CD4-positive, alpha-beta T cell treated with Interleukin-15 for 1 hour (primary cell): ENCODE results near the gene DEXI.

ENCODE experiments used
- DNase-seq: peaks from one replicate; pipeline ENCODE4 v3.0.0-alpha.2; 2020

DEXI gene

DNA sequence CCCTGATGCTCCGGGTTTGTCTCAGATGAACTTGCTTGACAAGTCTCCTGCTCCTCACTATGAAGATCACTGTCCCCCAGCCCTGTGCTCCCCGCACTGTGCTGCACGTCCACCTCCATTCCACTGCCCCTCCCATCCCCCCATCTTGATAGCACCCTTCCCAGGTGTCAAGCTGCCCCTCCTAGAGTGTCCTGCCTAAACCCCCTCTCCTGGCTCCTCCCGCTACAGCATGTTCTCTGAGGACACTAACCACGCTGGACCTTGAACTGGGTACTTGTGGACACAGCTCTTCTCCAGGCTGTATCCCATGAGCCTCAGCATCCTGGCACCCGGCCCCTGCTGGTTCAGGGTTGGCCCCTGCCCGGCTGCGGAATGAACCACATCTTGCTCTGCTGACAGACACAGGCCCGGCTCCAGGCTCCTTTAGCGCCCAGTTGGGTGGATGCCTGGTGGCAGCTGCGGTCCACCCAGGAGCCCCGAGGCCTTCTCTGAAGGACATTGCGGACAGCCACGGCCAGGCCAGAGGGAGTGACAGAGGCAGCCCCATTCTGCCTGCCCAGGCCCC lies 18.5 kb downstream of the DEXI start:
- DNase-seq, result no peak

DNA sequence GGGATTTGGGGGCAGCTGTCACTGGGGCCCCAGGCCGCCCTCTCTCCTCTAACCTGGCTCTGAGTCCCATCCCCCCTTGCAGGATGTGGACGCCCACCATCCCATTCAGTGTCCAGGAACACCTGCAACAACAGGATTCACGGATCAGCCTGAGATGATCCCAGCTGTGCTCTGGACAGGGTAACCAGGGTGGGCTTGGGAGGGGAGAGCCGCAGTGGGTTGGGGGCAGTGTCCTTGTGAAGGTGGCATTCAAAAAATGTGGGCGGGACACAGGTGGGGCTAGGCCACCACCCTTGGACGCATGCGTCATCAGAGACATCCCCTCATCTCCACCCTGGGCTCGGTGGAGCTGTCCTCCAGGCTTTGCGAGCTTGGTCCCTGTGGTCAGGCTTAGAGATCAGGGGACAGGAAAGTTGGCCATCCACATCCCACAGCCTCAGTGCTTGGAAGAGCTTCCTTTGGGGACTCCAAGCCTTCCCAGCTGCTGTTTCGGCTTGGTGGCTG lies 19.1 kb downstream of the DEXI start:
- no peak for DNase-seq

DNA sequence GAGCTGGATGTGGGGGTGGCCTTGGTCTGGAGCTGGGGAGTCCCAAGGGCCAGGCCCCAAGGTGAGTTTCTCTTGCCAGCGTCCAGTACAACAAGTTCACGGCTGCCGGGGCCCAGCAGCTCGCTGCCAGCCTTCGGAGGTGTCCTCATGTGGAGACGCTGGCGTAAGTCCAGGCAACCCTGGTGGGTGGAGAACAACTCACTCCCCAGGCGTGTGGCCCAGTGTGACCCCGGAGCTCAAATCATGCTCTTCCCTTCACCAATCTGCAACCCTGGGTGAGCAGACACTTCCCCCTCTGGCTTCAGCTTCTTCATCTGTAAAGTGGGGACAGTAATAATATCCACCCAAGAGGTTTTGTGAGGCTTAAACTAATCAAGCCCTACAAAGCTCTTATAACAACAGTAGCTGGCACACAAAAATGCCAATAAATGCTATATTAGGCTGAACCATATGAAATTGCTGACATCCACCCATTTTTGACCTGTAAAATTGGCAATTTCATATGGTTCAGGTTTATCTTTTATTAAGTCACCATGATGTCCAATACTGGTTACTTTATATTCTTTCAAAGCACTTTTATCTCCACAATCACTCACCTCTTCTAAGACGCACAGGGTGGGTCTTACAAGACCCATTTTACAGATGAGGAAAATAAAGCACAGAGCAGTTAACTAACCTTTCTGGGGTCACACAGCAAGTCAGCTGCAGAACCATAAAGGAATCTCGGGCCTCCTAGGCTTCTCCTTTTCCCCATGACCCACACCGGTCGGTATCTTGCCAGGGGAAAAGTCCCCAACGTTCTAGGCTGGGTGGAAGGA lies 19.7 kb downstream of the DEXI start:
- DNase-seq, result no peak

DNA sequence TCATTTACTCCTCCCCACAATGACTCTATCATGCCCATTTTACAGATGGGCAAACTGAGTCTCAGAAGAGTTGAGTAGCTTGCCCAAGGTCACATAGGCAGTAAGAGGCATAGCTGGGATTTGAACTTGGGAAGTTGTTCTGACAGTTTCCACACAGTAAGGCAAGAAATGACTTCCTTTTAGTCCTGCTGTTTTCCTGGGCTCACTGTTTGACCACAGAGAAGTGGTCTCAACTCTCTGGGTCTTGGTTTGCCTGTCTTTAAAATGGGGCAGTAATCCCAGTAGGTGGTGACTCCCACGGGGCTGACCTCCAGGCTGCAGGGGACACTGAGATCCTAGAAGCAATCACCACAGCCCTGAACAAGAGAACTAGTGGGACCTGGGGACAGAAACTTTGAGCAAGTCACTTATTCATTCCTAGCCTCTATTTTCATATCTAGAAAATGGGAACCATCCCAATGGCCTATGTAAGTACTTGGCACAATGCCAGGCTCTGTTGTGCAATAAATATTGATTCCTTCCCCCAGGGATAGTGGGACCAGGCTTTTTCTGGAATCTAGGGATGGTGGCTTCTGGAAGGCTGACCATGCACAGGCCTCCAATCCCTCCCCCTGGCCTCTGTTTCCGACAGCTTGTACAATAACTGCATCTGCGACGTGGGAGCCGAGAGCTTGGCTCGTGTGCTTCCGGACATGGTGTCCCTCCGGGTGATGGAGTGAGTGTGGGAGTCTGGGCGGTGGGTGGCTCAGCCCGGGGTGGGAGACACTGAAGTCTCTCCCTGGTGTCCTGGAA lies 20.5 kb downstream of the DEXI start:
- no peak for DNase-seq

DNA sequence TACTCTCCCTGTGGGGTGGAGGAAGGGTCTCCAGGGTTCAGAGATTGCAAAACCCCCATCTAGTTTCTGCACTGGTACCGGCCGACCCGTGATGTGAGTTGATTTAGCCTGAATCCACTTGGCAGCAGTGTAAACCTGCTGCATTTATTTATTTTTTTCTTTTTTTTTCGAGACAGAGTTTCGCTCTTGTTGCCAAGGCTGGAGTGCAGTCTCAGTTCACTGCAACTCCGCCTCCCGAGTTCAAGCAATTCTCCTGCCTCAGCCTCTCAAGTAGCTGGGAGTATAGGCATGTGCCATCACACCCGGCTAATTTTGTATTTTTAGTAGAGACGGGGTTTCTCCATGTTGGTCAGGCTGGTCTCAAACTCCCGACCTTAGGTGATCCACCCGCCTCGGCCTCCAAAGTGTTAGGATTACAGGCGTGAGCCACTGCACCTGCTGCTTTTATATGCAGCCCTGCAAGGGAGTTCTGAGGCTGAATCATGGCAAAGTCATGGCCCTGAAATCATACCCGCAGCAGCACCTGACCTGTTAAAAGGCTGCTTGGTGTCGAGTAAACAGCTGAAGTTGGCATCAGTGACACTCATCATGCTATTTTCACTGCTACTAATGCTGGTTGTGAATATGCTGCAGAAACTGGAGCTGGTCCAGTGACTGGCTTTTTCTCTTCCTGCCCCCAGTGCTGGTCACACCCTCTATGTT lies 21.4 kb downstream of the DEXI start:
- no peak for DNase-seq

DNA sequence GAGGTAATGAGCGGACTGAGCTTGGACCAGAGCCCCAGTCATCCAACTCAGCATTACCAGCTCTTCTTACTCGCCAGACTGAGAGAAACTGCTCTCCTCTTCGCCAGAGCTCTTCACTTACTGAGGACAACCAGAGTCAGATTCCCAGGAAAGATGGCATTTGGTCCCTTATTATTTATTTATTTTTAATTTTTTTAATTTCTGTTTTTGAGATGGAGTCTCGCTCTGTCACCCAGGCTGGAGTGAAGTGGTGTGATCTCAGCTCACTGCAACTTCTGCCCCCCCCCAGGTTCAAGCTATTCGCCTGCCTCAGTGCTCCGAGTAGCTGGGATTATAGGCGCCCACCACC lies 23.3 kb downstream of the DEXI start:
- no peak for DNase-seq

DNA sequence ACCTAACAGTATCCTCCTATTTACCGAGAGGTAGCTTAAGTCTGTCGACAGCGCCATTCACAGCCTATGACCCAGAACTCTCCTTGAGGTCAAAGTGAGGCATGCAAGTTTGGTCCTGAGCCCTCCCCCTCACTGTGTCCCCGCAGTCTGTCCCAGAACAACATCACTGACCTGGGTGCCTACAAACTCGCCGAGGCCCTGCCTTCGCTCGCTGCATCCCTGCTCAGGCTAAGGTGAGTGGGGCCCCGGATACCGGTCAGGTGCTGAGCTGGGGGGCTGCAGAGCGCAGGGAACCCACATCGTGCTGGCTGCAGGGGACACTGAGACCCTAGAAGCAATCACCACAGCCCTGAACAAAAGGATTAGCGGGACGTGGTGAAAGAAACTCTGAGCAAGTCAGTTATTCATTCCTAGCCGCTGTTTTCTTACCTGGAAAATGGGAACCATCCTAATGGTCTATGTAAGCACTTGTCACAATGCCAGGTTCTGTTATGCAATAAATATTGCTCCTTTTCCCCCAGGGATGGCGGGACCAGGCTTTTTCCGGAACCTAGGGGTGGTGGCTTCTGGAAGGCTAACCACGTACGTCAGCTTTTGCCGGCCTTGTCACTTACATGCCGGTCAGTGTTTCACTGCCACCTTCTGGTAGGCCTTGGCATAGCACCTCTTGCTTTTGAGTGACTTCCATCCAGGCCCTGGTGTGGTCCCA lies 23.8 kb downstream of the DEXI start:
- peak; percentile 82 for DNase-seq

DNA sequence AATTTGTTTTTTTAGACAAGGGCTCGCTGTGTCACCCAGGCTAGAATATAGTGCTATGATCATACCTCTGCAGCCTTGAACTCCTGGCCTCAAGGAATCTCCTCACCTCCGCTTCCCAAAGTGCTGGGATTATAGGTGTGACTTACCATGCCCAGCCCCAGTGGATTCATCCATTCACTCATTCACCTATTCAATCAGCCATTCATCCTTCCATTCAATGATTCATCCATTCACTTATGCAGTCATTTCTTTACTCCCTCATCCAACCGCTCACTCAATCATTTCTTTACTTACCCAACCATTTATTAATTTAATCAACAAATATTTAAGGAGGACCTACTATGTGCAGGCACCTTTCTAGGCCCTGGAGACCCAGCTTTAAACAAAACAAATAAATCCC lies 25.7 kb downstream of the DEXI start:
- no peak for DNase-seq

DNA sequence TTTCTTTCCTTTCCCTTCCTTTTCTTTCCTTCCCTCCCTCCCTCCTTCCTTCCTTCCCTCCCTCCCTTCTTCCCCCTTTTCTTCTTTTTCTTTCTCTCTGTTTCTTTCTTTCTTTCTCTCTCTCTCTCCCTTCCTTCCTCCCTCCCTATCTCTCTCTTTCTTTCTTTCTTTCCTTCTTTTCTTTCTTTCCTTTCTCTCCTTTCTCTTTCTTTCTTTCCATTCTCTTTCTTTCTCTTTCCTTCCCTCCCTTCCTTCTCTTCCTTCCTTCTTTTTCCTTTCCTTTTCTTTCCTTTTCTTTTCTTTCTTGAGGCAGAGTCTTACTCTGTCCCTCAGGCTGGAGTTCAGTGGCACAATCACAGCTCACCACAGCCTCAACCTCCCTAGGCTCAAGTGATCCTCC lies 31.0 kb downstream of the DEXI start:
- no peak for DNase-seq

DNA sequence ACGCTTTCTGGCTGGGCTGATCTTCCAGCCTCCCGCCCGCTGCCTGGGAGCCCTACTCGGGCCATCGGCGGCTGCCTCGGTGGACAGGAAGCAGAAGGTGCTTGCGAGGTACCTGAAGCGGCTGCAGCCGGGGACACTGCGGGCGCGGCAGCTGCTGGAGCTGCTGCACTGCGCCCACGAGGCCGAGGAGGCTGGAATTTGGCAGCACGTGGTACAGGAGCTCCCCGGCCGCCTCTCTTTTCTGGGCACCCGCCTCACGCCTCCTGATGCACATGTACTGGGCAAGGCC lies 34.6 kb downstream of the DEXI start:
- DNase-seq, result no peak

DNA sequence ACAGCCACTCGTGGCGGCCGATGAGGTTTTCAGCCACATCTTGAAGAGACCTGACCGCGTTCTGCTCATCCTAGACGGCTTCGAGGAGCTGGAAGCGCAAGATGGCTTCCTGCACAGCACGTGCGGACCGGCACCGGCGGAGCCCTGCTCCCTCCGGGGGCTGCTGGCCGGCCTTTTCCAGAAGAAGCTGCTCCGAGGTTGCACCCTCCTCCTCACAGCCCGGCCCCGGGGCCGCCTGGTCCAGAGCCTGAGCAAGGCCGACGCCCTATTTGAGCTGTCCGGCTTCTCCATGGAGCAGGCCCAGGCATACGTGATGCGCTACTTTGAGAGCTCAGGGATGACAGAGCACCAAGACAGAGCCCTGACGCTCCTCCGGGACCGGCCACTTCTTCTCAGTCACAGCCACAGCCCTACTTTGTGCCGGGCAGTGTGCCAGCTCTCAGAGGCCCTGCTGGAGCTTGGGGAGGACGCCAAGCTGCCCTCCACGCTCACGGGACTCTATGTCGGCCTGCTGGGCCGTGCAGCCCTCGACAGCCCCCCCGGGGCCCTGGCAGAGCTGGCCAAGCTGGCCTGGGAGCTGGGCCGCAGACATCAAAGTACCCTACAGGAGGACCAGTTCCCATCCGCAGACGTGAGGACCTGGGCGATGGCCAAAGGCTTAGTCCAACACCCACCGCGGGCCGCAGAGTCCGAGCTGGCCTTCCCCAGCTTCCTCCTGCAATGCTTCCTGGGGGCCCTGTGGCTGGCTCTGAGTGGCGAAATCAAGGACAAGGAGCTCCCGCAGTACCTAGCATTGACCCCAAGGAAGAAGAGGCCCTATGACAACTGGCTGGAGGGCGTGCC lies 35.1 kb downstream of the DEXI start:
- DNase-seq, result no peak

DNA sequence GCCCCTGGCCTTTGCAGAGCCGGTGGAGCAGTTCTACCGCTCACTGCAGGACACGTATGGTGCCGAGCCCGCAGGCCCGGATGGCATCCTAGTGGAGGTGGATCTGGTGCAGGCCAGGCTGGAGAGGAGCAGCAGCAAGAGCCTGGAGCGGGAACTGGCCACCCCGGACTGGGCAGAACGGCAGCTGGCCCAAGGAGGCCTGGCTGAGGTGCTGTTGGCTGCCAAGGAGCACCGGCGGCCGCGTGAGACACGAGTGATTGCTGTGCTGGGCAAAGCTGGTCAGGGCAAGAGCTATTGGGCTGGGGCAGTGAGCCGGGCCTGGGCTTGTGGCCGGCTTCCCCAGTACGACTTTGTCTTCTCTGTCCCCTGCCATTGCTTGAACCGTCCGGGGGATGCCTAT lies 35.8 kb downstream of the DEXI start:
- DNase-seq, result no peak

DNA sequence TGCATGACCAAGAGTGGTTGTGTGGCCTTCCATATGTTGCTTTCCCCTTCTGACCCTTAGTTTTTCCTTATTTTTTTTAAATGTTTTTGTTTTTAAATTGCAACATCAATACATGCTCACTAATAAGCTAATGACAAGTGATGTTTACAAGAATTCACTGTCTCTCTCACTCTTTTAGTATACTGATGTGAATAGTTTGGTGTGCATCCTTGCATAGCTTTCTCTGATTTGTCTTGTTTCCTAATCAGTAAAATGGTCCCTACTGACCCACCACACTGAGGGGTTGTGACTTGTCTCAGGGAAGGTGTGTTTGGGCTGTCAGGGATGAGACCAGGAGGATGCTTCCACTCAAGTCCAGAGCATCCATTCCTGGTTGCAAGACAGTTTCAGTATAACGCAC lies 39.3 kb downstream of the DEXI start:
- DNase-seq, result no peak

DNA sequence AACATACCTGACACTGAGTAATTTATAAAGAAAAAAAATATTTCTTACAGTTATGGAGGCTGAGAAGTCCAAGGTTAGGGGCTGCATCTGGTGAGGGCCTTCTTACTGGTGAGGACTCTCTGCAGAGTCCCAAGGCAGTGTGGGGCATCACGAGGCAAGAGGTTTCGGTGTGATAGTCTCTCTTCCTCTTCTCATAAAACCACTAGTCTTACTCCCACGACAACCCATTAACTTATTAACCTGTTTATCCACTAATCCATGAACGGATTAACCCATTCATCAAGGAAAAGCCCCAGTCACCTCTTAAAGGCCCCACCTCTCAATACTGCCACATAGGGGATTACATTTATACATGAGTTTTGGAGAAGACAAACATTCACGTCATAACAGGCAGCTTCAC lies 45.1 kb downstream of the DEXI start:
- DNase-seq, result no peak

DNA sequence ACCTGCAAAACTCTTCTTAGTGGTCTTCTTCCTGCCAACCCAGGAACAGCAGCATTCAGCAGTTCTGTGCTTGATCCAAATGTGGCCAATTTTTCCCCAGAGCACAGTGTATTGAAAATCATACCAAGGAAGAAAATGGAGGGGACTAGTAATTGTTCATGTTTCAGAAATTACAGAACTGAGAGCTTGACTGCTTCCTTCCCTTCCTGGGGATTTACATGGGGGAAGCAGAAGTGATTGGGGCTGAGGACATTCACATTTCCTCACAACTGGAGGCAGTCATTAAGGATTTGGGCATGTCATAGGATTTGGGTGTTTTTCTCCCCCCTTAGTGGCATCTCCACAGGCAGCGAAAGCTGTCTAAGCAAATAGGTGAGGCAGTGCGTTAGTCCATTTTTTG lies 45.5 kb downstream of the DEXI start:
- DNase-seq, result no peak

DNA sequence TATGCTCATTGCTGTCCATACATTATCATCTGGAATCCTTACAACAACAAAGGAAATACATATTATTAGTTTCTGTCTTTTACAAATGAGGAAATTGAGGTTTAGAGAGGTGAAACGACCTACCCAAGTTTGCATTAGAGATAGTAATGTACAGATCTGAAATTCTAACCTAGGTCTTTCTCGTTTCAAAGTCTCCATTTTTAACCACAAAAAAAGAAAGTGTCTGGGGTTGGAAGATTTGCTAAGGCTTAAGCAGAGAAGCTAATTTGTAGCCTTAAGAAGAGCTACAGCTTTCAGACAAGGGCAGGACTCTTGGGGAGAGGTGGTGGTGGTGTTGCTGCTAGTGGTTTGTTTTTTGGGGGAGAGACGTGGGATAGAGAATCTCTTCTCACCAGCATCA lies 46.1 kb downstream of the DEXI start:
- no peak for DNase-seq

DNA sequence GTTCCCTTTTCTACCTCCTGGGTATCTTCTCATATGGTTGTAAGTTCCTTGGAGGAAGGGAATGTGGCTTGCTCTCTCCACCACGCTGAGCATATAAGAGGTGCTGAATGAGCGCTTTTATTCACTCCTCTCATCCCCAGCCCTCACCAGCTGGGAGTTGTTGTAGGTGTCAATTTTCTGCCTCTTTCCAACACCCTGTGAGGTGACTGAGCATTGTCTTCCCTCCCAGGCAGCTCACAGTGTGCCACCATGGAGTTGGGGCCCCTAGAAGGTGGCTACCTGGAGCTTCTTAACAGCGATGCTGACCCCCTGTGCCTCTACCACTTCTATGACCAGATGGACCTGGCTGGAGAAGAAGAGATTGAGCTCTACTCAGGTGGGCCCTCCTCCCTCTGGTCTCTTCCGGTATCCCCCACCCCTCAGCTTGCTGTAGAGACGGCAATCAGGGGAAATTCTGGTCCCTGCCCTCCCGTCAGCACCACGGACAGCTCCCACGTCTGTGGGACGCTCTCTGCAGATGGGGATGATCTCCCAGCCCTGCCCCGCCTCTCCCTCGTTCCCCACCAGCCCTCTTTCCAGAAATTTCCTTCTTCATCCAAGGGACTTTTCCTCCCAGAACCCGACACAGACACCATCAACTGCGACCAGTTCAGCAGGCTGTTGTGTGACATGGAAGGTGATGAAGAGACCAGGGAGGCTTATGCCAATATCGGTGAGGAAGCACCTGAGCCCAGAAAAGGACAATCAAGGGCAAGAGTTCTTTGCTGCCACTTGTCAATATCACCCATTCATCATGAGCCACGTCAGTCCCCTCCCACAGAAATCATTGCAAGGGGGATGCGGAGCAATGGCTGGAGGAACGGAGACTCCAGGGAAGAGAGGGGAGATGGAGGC lies 47.0 kb downstream of the DEXI start:
- no peak for DNase-seq

DNA sequence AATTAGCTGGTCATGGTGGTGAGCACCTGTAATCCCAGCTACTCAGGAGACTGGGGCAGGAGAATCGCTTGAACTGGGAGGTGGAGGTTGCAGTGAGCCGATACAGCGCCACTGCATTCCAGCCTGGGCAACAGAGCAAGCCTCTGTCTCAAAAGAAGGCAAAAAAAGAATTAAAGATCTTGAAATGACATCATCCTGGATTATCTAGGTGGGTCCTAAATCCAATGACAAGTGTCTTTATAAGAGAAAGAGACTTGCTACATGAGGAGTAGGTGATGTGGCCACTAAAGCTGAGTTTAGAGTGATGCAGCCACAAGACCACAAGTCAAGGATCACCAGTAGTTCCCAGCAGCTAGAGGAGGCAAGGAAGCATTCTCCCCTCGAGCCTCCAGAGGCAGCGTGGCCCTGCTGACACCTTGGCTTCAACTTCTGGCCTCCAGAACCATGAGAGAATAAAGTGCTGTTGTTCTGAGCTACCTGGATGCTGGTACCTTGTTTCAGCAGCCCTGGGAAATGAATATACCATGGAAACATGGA lies 49.4 kb downstream of the DEXI start:
- DNase-seq, result no peak

DNA sequence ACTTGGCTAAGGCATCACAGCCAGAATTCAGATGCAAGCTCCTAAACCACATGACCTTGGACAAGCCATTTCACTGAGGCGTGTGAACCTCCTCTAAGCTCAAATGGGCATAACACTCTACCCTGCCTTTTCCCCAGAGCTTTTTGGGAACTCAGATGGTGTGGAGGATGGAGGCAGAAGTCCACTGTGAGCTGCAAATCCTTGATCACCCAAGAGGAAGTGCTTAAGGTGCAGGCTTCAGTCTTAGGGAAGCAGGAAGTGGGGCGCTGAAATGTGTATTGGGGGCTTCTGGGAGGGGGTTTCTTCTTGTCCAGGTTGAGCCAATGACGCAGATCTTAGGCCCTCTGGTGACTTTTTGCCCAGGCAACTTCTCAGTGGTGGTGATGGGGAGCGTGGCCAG lies 52.4 kb downstream of the DEXI start:
- DNase-seq, result no peak

DNA sequence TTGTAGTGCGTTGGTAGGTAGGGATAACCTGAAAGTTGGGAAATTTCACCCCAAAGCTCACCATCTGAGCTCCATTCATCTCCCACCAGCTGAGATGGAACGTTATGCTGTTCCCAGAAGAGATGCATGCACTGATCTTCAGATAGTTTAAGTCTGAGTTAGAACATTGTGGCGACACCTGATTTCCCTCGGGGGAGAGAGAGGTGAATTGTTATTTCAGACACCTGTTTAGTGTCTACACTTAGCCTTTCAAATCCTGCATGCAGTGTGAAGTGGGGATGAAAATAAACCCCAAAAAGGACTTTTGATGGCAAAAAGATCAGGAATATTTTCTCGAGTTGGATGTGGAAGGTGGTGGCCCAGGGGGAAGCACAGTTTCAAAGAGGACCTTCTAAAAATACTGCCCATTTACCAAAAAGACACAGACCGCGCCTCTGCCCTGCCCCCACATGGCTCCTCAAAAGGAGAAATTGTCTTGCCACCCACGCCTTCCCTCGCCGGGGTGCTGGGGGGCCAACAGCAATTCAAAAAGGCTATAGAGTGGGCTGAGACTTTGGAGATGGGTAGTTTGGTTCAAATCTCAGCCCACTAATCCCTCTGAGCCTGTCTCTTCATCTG lies 53.8 kb downstream of the DEXI start:
- DNase-seq, result no peak
